A204.1 (cell line): ENCODE data around the gene RGS7.
"Not testable (repeated sequence)": the region's sequence is repeated elsewhere in the genome, so short reads cannot be mapped to it uniquely, and the experiment has no call there.

Experiments
- FAIRE-seq: peaks from 2 replicates; lab custom pipeline; 2012; peaks lifted over from hg19 to GRCh38; lab: Jason Lieb, UNC

RGS7 gene

GRCh38 chr1:241331328-241332036 is 25.5 kb downstream of the RGS7 start:
- FAIRE-seq: no peak

GRCh38 chr1:241330619-241331327 is 26.2 kb downstream of the RGS7 start:
- no peak for FAIRE-seq

- no peak for FAIRE-seq
Observed at GRCh38 chr1:241325456-241325855, 31.5 kb downstream of the RGS7 start.

- FAIRE-seq: no peak
Observed at GRCh38 chr1:241323514-241324195, 33.4 kb downstream of the RGS7 start.

- no peak for FAIRE-seq
Observed at GRCh38 chr1:241317676-241318075, 39.3 kb downstream of the RGS7 start.

GRCh38 chr1:241316372-241316771 is 40.6 kb downstream of the RGS7 start:
- FAIRE-seq: no peak

GRCh38 chr1:241311056-241311746 is 45.8 kb downstream of the RGS7 start:
- FAIRE-seq: no peak

- no peak for FAIRE-seq
Observed at GRCh38 chr1:241310451-241310850, 46.6 kb downstream of the RGS7 start.

GRCh38 chr1:241309651-241310050 is 47.4 kb downstream of the RGS7 start:
- FAIRE-seq: no peak

GRCh38 chr1:241308471-241308870 is 48.5 kb downstream of the RGS7 start:
- no peak for FAIRE-seq

GRCh38 chr1:241308011-241308410 is 49.0 kb downstream of the RGS7 start:
- FAIRE-seq: no peak

- no peak for FAIRE-seq
Observed at GRCh38 chr1:241306125-241306790, 50.7 kb downstream of the RGS7 start.

- FAIRE-seq: not testable (repeated sequence)
Observed at GRCh38 chr1:241302024-241302423, 55.0 kb downstream of the RGS7 start.

- FAIRE-seq: no peak
Observed at GRCh38 chr1:241299347-241299746, 57.7 kb downstream of the RGS7 start.

GRCh38 chr1:241292973-241293372 is 64.0 kb downstream of the RGS7 start:
- FAIRE-seq: no peak

GRCh38 chr1:241291548-241291947 is 65.5 kb downstream of the RGS7 start:
- FAIRE-seq: not testable (repeated sequence)

GRCh38 chr1:241286486-241286885 is 70.5 kb downstream of the RGS7 start:
- no peak for FAIRE-seq

- no peak for FAIRE-seq
Observed at GRCh38 chr1:241276391-241276790, 80.6 kb downstream of the RGS7 start.

- no peak for FAIRE-seq
Observed at GRCh38 chr1:241275981-241276380, 81.0 kb downstream of the RGS7 start.

GRCh38 chr1:241275226-241275625 is 81.8 kb downstream of the RGS7 start:
- FAIRE-seq: no peak

GRCh38 chr1:241274693-241275092 is 82.3 kb downstream of the RGS7 start:
- FAIRE-seq: no peak

- no peak for FAIRE-seq
Observed at GRCh38 chr1:241272828-241273227, 84.2 kb downstream of the RGS7 start.
